Lung (tissue), 12 donors: Measurements from ENCODE around the gene SDK2. TPM values are rescaled to one million over a fixed set of nuclear protein-coding genes. Genes with fewer than 3 reads are reported as not detected.

Experiments used
- ATAC-seq: fragments of 200-7000 bp; cut with Tn5 transposase; one replicate; pipeline ENCODE4 v1.9.1; 2020; ENCODE audit warnings: moderate number of reproducible peaks; ENCODE audit not compliant: insufficient read depth, low FRiP score
- DNase-seq, 3 donors: peaks; one replicate each; pipeline ENCODE4 v3.0.0-alpha.2; 2013 to 2017
- H3K27ac ChIP-seq, 2 donors: one replicate each; pipeline ENCODE4 v1.5.1; 2013; ENCODE audit warnings: mild to moderate bottlenecking in 2 of 2, moderate library complexity in 2 of 2, control low read depth in 1 of 2, inconsistent platforms in 1 of 2, low read depth in 1 of 2, low read length in 1 of 2
- H3K27me3 ChIP-seq, 3 donors: one replicate each; pipeline ENCODE4 v1.5.1; 2013; ENCODE audit warnings: low read length in 2 of 3; ENCODE audit not compliant: control insufficient read depth in 3 of 3, insufficient read depth in 3 of 3
- H3K36me3 ChIP-seq, 4 donors: one replicate each; pipeline ENCODE4 v1.5.1; 2013; ENCODE audit warnings: low read length in 4 of 4, mild to moderate bottlenecking in 1 of 4, moderate library complexity in 1 of 4; ENCODE audit not compliant: control insufficient read depth in 4 of 4, insufficient read depth in 4 of 4
- H3K4me1 ChIP-seq, 5 donors: one replicate each; pipeline ENCODE4 v1.5.1; 2013; ENCODE audit warnings: low read length in 5 of 5, mild to moderate bottlenecking in 2 of 5, moderate library complexity in 1 of 5; ENCODE audit not compliant: control insufficient read depth in 5 of 5, insufficient read depth in 5 of 5
- H3K4me3 ChIP-seq: one replicate; pipeline ENCODE4 v1.5.1; 2013; ENCODE audit warnings: mild to moderate bottlenecking, control low read depth, moderate library complexity
- H3K9ac ChIP-seq, 2 donors: one replicate each; pipeline ENCODE4 v1.5.1; 2013; ENCODE audit warnings: low read length in 2 of 2, control low read depth in 1 of 2; ENCODE audit not compliant: insufficient read depth in 1 of 2
- H3K9me3 ChIP-seq, 4 donors: one replicate each; pipeline ENCODE4 v1.5.1; 2013; ENCODE audit warnings: low read length in 3 of 4, mild to moderate bottlenecking in 1 of 4, moderate library complexity in 1 of 4; ENCODE audit not compliant: control insufficient read depth in 4 of 4, insufficient read depth in 3 of 4
- CTCF ChIP-seq: IDR thresholded peaks from 2 replicates; pipeline ENCODE4 v1.5.1; 2012; ENCODE audit warnings: mild to moderate bottlenecking; ENCODE audit errors: control extremely low read depth, extremely low read depth
- WGBS, 2 donors: extraction: QIAGEN DNeasy Blood & Tissue Kit; methylation state at CpG; one replicate each; pipeline ENCODE4 v1.1.7; 2013; 5-methylcytosine and 5-hydroxymethylcytosine counted together
- polyA plus RNA-seq, 2 donors: library from polyadenylated mRNA; stranded (reverse); fragments of 200-250 nt; gene quantifications; one replicate each; pipeline ENCODE4 v1.2.1, GENCODE V29; 2013
- total RNA-seq, 2 donors: library from RNA; depleted of rRNA in 1 of 2; stranded (reverse); fragments of >200 nt in 1 of 2; gene quantifications; one replicate each; pipeline ENCODE4 v1.2.1, GENCODE V29; 2014 to 2021
- donor health status: control.
- donor health status: control.
- donor health status: Bipolar disorder and iron deficiency.
- donor health status: healthy.
- donor health status: DM: yes; HTN: yes; CAD: no.

SDK2 gene
- total and polyA plus RNA-seq, 4 donors: 0.91 to 41.7 (median 4.3) TPM

- no peaks in the 10 kb centered on the region for H3K27me3 ChIP-seq
- H3K9ac ChIP-seq: no peak overlapping the region
- H3K27ac ChIP-seq: no peak overlapping the region
- ATAC-seq: no peak
- no peak for DNase-seq
- 67 to 73% methylated on average over 4 of the region's 4 CpGs for WGBS, 2 donors
- no peaks in the 10 kb centered on the region for H3K9me3 ChIP-seq
- peaks cover 0 to 64% (median 35%) of the 10 kb centered on the region in 5 donors for H3K4me1 ChIP-seq
- H3K36me3 ChIP-seq: no peaks in the 10 kb centered on the region
- TF ChIP-seq CTCF: no peak
- H3K4me3 ChIP-seq: no peak overlapping the region
Observed at GRCh38 chr17:73348829-73349095, 295.5 kb downstream of the SDK2 start.

GRCh38 chr17:73348018-73348828, 296.0 kb downstream of the SDK2 start:
- ATAC-seq (no peak), DNase-seq (no peak)
- WGBS, 2 donors: 86 to 90% methylated on average over 19 of the region's 19 CpGs
- H3K9ac ChIP-seq: no peak overlapping the region
- no peaks in the 10 kb centered on the region for H3K27me3 ChIP-seq
- no peaks in the 10 kb centered on the region for H3K36me3 ChIP-seq
- H3K4me3 ChIP-seq: no peak overlapping the region
- TF ChIP-seq CTCF: no peak
- H3K27ac ChIP-seq: no peak overlapping the region
- H3K4me1 ChIP-seq: peaks cover 0 to 69% (median 35%) of the 10 kb centered on the region in 5 donors
- no peaks in the 10 kb centered on the region for H3K9me3 ChIP-seq

- no peak for TF ChIP-seq CTCF
Observed at GRCh38 chr17:73347351-73347750, 296.9 kb downstream of the SDK2 start.

More at GRCh38 chr17:73347351-73347750, 296.9 kb downstream of the SDK2 start:
- no peaks in the 10 kb centered on the region for H3K36me3 ChIP-seq
- ATAC-seq (no peak), DNase-seq (peak; percentile 82 to 94 (median 91))
- H3K9ac ChIP-seq: no peak overlapping the region
- 39 to 63% methylated on average over 5 of the region's 5 CpGs for WGBS, 2 donors
- H3K27me3 ChIP-seq: no peaks in the 10 kb centered on the region
- H3K4me3 ChIP-seq: no peak overlapping the region
- H3K27ac ChIP-seq: no peak overlapping the region
- H3K4me1 ChIP-seq: peaks cover 0 to 78% (median 39%) of the 10 kb centered on the region in 5 donors
- no peaks in the 10 kb centered on the region for H3K9me3 ChIP-seq
